ENCODE measurements around the gene CCR5.

Gene CCR5

GRCh38 chr3:46337911-46338310, 32.8 kb upstream of the CCR5 start:
- TF ChIP-seq CTCF (IDR thresholded peaks at IDR 0.05; ENCODE audit: insufficient read depth, missing control alignments): no peak
- DNase-seq (ENCODE audit: insufficient read length, low spot score) (no peak), FAIRE-seq (no peak)

GRCh38 chr3:46338840-46339239, 31.9 kb upstream of the CCR5 start:
- no peak for FAIRE-seq

GRCh38 chr3:46344476-46344875, 26.3 kb upstream of the CCR5 start:
- no peak for TF ChIP-seq CTCF (IDR thresholded peaks at IDR 0.05; ENCODE audit: insufficient read depth, missing control alignments)
- DNase-seq (ENCODE audit: insufficient read length, low spot score): no peak
- FAIRE-seq: no peak

More at GRCh38 chr3:46338840-46339239, 31.9 kb upstream of the CCR5 start:
- no peak for DNase-seq (ENCODE audit: insufficient read length, low spot score)
- TF ChIP-seq CTCF (IDR thresholded peaks at IDR 0.05; ENCODE audit: insufficient read depth, missing control alignments): no peak

- FAIRE-seq (no peak), DNase-seq (ENCODE audit: insufficient read length, low spot score) (no peak)
- no peak for TF ChIP-seq CTCF (IDR thresholded peaks at IDR 0.05; ENCODE audit: insufficient read depth, missing control alignments)
Measured at GRCh38 chr3:46348823-46349482, 21.8 kb upstream of the CCR5 start.

- FAIRE-seq: no peak
- DNase-seq (ENCODE audit: insufficient read length, low spot score): no peak
- TF ChIP-seq CTCF (IDR thresholded peaks at IDR 0.05; ENCODE audit: insufficient read depth, missing control alignments): no peak
Measured at GRCh38 chr3:46349484-46350261, 21.1 kb upstream of the CCR5 start.

- FAIRE-seq (no peak), DNase-seq (ENCODE audit: insufficient read length, low spot score) (no peak)
- no peak for TF ChIP-seq CTCF (IDR thresholded peaks at IDR 0.05; ENCODE audit: insufficient read depth, missing control alignments)
Measured at GRCh38 chr3:46350262-46350565, 20.5 kb upstream of the CCR5 start.

- no peak for FAIRE-seq
Measured at GRCh38 chr3:46351646-46352045, 19.1 kb upstream of the CCR5 start.

More at GRCh38 chr3:46351646-46352045, 19.1 kb upstream of the CCR5 start:
- TF ChIP-seq CTCF (IDR thresholded peaks at IDR 0.05; ENCODE audit: insufficient read depth, missing control alignments): no peak
- DNase-seq (ENCODE audit: insufficient read length, low spot score): no peak
